ENCODE measurements around the gene MTHFD1L.

GRCh38 chr6:150905769-150906168, 40.3 kb downstream of the MTHFD1L start:
- TF ChIP-seq CTCF (IDR thresholded peaks at IDR 0.05) (no peak), POLR2A (IDR thresholded peaks at IDR 0.05) (no peak)

Data from body of pancreas (tissue), 4 donors.